Limb (tissue), 2 donors: ENCODE measurements around the gene DCLK1.

Source experiments
- DNase-seq, 2 donors: peaks; one replicate each; pipeline ENCODE4 v3.0.0-alpha.2; 2016; ENCODE audit errors: extremely low spot score in 2 of 2

The DCLK1 gene

GRCh38 chr13:35908226-35908625, 223.0 kb downstream of the DCLK1 start:
- no peak for DNase-seq

- no peak for DNase-seq
Observed at GRCh38 chr13:35906636-35907035, 224.5 kb downstream of the DCLK1 start.

- no peak for DNase-seq
Observed at GRCh38 chr13:35903075-35903474, 228.1 kb downstream of the DCLK1 start.

GRCh38 chr13:35898041-35898440, 233.1 kb downstream of the DCLK1 start:
- no peak for DNase-seq

- DNase-seq, result no peak
Observed at GRCh38 chr13:35894636-35895035, 236.5 kb downstream of the DCLK1 start.

GRCh38 chr13:35892837-35893814, 238.1 kb downstream of the DCLK1 start:
- DNase-seq, result no peak

- DNase-seq, result no peak
Observed at GRCh38 chr13:35891507-35892441, 239.4 kb downstream of the DCLK1 start.

- no peak for DNase-seq
Observed at GRCh38 chr13:35889560-35889959, 241.6 kb downstream of the DCLK1 start.

- DNase-seq, result no peak
Observed at GRCh38 chr13:35888981-35889380, 242.2 kb downstream of the DCLK1 start.

GRCh38 chr13:35888457-35888883, 242.7 kb downstream of the DCLK1 start:
- DNase-seq, result no peak

- DNase-seq, result no peak
Observed at GRCh38 chr13:35887115-35887666, 244.0 kb downstream of the DCLK1 start.

GRCh38 chr13:35886332-35887114, 244.7 kb downstream of the DCLK1 start:
- DNase-seq, result no peak

- DNase-seq, result no peak
Observed at GRCh38 chr13:35884211-35884760, 246.9 kb downstream of the DCLK1 start.

- no peak for DNase-seq
Observed at GRCh38 chr13:35882722-35883497, 248.3 kb downstream of the DCLK1 start.

GRCh38 chr13:35881360-35881759, 249.8 kb downstream of the DCLK1 start:
- no peak for DNase-seq

- no peak for DNase-seq
Observed at GRCh38 chr13:35879111-35879510, 252.1 kb downstream of the DCLK1 start.

- DNase-seq, result no peak
Observed at GRCh38 chr13:35876601-35877000, 254.6 kb downstream of the DCLK1 start.

- DNase-seq, result no peak
Observed at GRCh38 chr13:35874704-35875103, 256.5 kb downstream of the DCLK1 start.

- DNase-seq, result no peak
Observed at GRCh38 chr13:35872369-35872768, 258.8 kb downstream of the DCLK1 start.

- no peak for DNase-seq
Observed at GRCh38 chr13:35871561-35871960, 259.6 kb downstream of the DCLK1 start.
